ENCODE data around the gene KLK1. TPM values are rescaled to one million over a fixed set of nuclear protein-coding genes. Genes with fewer than 3 reads are reported as not detected.
A peak's percentile ranks its signal among the peaks of the same experiment; 100 is the strongest.

Gene KLK1
- total RNA-seq, 1 donor from 2014 or later: 1.7 TPM

DNA sequence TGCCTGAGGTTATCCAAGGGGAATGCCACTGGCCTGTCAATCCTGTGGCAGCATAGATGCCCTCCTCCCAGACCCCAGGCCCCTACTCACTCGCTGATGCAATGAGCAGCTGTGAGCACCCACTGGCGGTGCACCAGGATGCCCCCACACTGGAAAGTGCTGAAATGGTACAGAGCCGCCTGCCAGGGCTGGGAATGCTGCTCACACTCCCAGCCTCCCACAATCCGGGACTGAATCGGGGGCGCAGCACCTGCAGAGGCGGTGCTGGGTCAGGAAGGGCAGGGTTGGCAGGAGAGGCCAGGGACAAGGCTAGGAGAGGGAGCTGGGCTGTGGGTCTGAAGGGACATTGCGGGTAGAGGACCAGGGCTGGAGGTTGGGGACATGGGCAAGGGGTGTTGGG lies 2.0 kb downstream of the KLK1 start:
- TF ChIP-seq CTCF (IDR thresholded peaks at IDR 0.05): no peak
- ATAC-seq: no peak
- Histone ChIP-seq H3K9me3 (no peaks in the 10 kb centered on the region), H3K4me3 (no peak overlapping the region), H3K27me3 (peaks cover 45% of the 10 kb centered on the region), H3K27ac (no peak overlapping the region), H3K36me3 (no peaks in the 10 kb centered on the region), H3K4me1 (no peaks in the 10 kb centered on the region)
- DNase-seq: no peak
- intact Hi-C loops (cut with DNase I): no loop called here

DNA sequence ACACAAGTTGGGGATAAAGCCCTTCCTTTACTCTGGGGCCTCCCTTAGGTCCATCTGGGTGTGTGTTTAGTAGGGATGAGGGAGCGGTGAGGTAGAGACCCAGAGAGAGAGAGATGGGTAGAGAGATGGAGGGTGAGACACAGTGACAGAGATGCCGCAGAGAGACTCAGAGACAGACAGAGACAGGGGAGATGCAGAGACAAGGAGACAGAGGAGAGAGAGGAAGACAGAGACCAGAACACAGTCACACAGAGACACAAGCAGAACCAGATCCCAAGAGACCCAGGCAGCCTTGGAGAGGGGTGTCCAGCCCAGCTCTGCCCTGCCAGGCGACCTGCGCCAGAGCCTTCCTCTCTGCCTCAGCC lies 2.4 kb downstream of the KLK1 start:
- peaks cover 45% of the 10 kb centered on the region for H3K27me3 ChIP-seq
- no peaks in the 10 kb centered on the region for H3K4me1 ChIP-seq

GRCh38 chr19:50820549-50821247 lies 2.9 kb downstream of the KLK1 start:
- H3K27ac ChIP-seq: no peak overlapping the region
- ATAC-seq (peak; percentile 32), DNase-seq (peak; percentile 65)
- H3K27me3 ChIP-seq: peaks cover 45% of the 10 kb centered on the region
- H3K4me1 ChIP-seq: no peaks in the 10 kb centered on the region
- no peaks in the 10 kb centered on the region for H3K36me3 ChIP-seq
- H3K4me3 ChIP-seq: no peak overlapping the region
- no peaks in the 10 kb centered on the region for H3K9me3 ChIP-seq
- no peak for TF ChIP-seq CTCF (IDR thresholded peaks at IDR 0.05)
- intact Hi-C loops (cut with DNase I): no loop called here

More for the DNA sequence above, 2.4 kb downstream of the KLK1 start:
- no peak overlapping the region for H3K27ac ChIP-seq
- no peak for ATAC-seq
- H3K4me3 ChIP-seq: no peak overlapping the region
- no peaks in the 10 kb centered on the region for H3K9me3 ChIP-seq
- no peaks in the 10 kb centered on the region for H3K36me3 ChIP-seq
- no peak for DNase-seq
- intact Hi-C loops (cut with DNase I): no loop called here
- TF ChIP-seq CTCF (IDR thresholded peaks at IDR 0.05): no peak

- no peaks in the 10 kb centered on the region for H3K9me3 ChIP-seq
- no peaks in the 10 kb centered on the region for H3K4me1 ChIP-seq
- H3K27me3 ChIP-seq: peaks cover 45% of the 10 kb centered on the region
- H3K27ac ChIP-seq: no peak overlapping the region
- no peak for ATAC-seq
- H3K36me3 ChIP-seq: no peaks in the 10 kb centered on the region
- intact Hi-C loops (cut with DNase I): no loop called here
- no peak for DNase-seq
- TF ChIP-seq CTCF (IDR thresholded peaks at IDR 0.05): no peak
- no peak overlapping the region for H3K4me3 ChIP-seq
Measured at GRCh38 chr19:50820086-50820485, 3.5 kb downstream of the KLK1 start.

GRCh38 chr19:50819636-50820035 lies 4.0 kb downstream of the KLK1 start:
- no peak for TF ChIP-seq CTCF (IDR thresholded peaks at IDR 0.05)

More at GRCh38 chr19:50819636-50820035, 4.0 kb downstream of the KLK1 start:
- no peak overlapping the region for H3K4me3 ChIP-seq
- DNase-seq (no peak), ATAC-seq (no peak)
- no peaks in the 10 kb centered on the region for H3K36me3 ChIP-seq
- H3K27me3 ChIP-seq: peaks cover 45% of the 10 kb centered on the region
- intact Hi-C loops (cut with DNase I): no loop called here
- H3K27ac ChIP-seq: no peak overlapping the region
- no peaks in the 10 kb centered on the region for H3K4me1 ChIP-seq
- no peaks in the 10 kb centered on the region for H3K9me3 ChIP-seq
